ENCODE data around the gene OR5A1.
"Not testable (repeated sequence)": the region's sequence is repeated elsewhere in the genome, so short reads cannot be mapped to it uniquely, and the experiment has no call there.

OR5A1 gene

GRCh38 chr11:59426361-59427067, 9.8 kb upstream of the OR5A1 start, which contains the start of gene OR5A2:
TSS of gene OR5A2 (minus strand) at chr11:59426413. CDS start at chr11:59422953, 3,460 bp downstream.
- H3K9ac ChIP-seq (ENCODE audit: low read depth, low read length), result no peak within 1 kb of the TSS
- peak within 1 kb of the TSS; percentile 2 for H3K4me3 ChIP-seq (ENCODE audit: low read depth, low read length)
- peaks cover 16% of the 10 kb centered on the region for H3K4me1 ChIP-seq (ENCODE audit: control insufficient read depth, insufficient read depth, low read length)
- no peaks in the 10 kb centered on the region for H3K36me3 ChIP-seq (ENCODE audit: control insufficient read depth, insufficient read depth, low read length)
- no peaks in the 10 kb centered on the region for H3K9me3 ChIP-seq (ENCODE audit: control insufficient read depth, insufficient read depth, low read length)
- no peaks in the 10 kb centered on the region for H3K27me3 ChIP-seq (ENCODE audit: control insufficient read depth, insufficient read depth, low read length)

- Histone ChIP-seq H3K4me3 (ENCODE audit: low read depth, low read length) (no peak overlapping the region), H3K36me3 (ENCODE audit: control insufficient read depth, insufficient read depth, low read length) (no peaks in the 10 kb centered on the region), H3K9me3 (ENCODE audit: control insufficient read depth, insufficient read depth, low read length) (no peaks in the 10 kb centered on the region), H3K4me1 (ENCODE audit: control insufficient read depth, insufficient read depth, low read length) (peaks cover 16% of the 10 kb centered on the region), H3K9ac (ENCODE audit: low read depth, low read length) (no peak overlapping the region), H3K27me3 (ENCODE audit: control insufficient read depth, insufficient read depth, low read length) (no peaks in the 10 kb centered on the region)
These were observed 9.2 kb upstream of the OR5A1 start for GRCh38 chr11:59427068-59427382.

- Histone ChIP-seq H3K4me3 (ENCODE audit: low read depth, low read length) (no peak overlapping the region), H3K9me3 (ENCODE audit: control insufficient read depth, insufficient read depth, low read length) (no peaks in the 10 kb centered on the region), H3K9ac (ENCODE audit: low read depth, low read length) (no peak overlapping the region), H3K4me1 (ENCODE audit: control insufficient read depth, insufficient read depth, low read length) (peaks cover 16% of the 10 kb centered on the region), H3K36me3 (ENCODE audit: control insufficient read depth, insufficient read depth, low read length) (no peaks in the 10 kb centered on the region), H3K27me3 (ENCODE audit: control insufficient read depth, insufficient read depth, low read length) (no peaks in the 10 kb centered on the region)
These were observed 6.2 kb upstream of the OR5A1 start for GRCh38 chr11:59429924-59430516.

- H3K36me3 ChIP-seq (ENCODE audit: control insufficient read depth, insufficient read depth, low read length), result no peaks in the 10 kb centered on the region
- H3K4me1 ChIP-seq (ENCODE audit: control insufficient read depth, insufficient read depth, low read length), result peaks cover 3% of the 10 kb centered on the region
- no peak overlapping the region for H3K4me3 ChIP-seq (ENCODE audit: low read depth, low read length)
- H3K27me3 ChIP-seq (ENCODE audit: control insufficient read depth, insufficient read depth, low read length), result no peaks in the 10 kb centered on the region
- no peak overlapping the region for H3K9ac ChIP-seq (ENCODE audit: low read depth, low read length)
- H3K9me3 ChIP-seq (ENCODE audit: control insufficient read depth, insufficient read depth, low read length), result no peaks in the 10 kb centered on the region
These were observed 1.5 kb downstream of the OR5A1 start for GRCh38 chr11:59437770-59438169.

- H3K4me1 ChIP-seq (ENCODE audit: control insufficient read depth, insufficient read depth, low read length); H3K9me3 ChIP-seq (ENCODE audit: control insufficient read depth, insufficient read depth, low read length); H3K27me3 ChIP-seq (ENCODE audit: control insufficient read depth, insufficient read depth, low read length); H3K4me3 ChIP-seq (ENCODE audit: low read depth, low read length); H3K9ac ChIP-seq (ENCODE audit: low read depth, low read length); H3K36me3 ChIP-seq (ENCODE audit: control insufficient read depth, insufficient read depth, low read length): not testable (repeated sequence)
These were observed 9.4 kb downstream of the OR5A1 start for GRCh38 chr11:59445624-59446023.

GRCh38 chr11:59448484-59448883, 12.2 kb downstream of the OR5A1 start:
- no peaks in the 10 kb centered on the region for H3K36me3 ChIP-seq (ENCODE audit: control insufficient read depth, insufficient read depth, low read length)
- no peaks in the 10 kb centered on the region for H3K9me3 ChIP-seq (ENCODE audit: control insufficient read depth, insufficient read depth, low read length)
- H3K27me3 ChIP-seq (ENCODE audit: control insufficient read depth, insufficient read depth, low read length), result no peaks in the 10 kb centered on the region
- no peak overlapping the region for H3K9ac ChIP-seq (ENCODE audit: low read depth, low read length)
- H3K4me1 ChIP-seq (ENCODE audit: control insufficient read depth, insufficient read depth, low read length), result no peaks in the 10 kb centered on the region
- no peak overlapping the region for H3K4me3 ChIP-seq (ENCODE audit: low read depth, low read length)

GRCh38 chr11:59456661-59457060, 20.4 kb downstream of the OR5A1 start, which contains the start of gene OR4D6:
TSS of gene OR4D6 (plus strand) at chr11:59456961. CDS start at chr11:59456961, 0 bp downstream.
- Histone ChIP-seq H3K9ac (ENCODE audit: low read depth, low read length) (no peak within 1 kb of the TSS), H3K27me3 (ENCODE audit: control insufficient read depth, insufficient read depth, low read length) (no peaks in the 10 kb centered on the region), H3K4me3 (ENCODE audit: low read depth, low read length) (no peak within 1 kb of the TSS), H3K36me3 (ENCODE audit: control insufficient read depth, insufficient read depth, low read length) (no peaks in the 10 kb centered on the region), H3K4me1 (ENCODE audit: control insufficient read depth, insufficient read depth, low read length) (no peaks in the 10 kb centered on the region), H3K9me3 (ENCODE audit: control insufficient read depth, insufficient read depth, low read length) (no peaks in the 10 kb centered on the region)

GRCh38 chr11:59459916-59460315, 23.6 kb downstream of the OR5A1 start:
- no peaks in the 10 kb centered on the region for H3K27me3 ChIP-seq (ENCODE audit: control insufficient read depth, insufficient read depth, low read length)
- no peak overlapping the region for H3K4me3 ChIP-seq (ENCODE audit: low read depth, low read length)
- no peaks in the 10 kb centered on the region for H3K36me3 ChIP-seq (ENCODE audit: control insufficient read depth, insufficient read depth, low read length)
- H3K4me1 ChIP-seq (ENCODE audit: control insufficient read depth, insufficient read depth, low read length), result no peaks in the 10 kb centered on the region
- no peak overlapping the region for H3K9ac ChIP-seq (ENCODE audit: low read depth, low read length)
- no peaks in the 10 kb centered on the region for H3K9me3 ChIP-seq (ENCODE audit: control insufficient read depth, insufficient read depth, low read length)

GRCh38 chr11:59463190-59463641, 26.9 kb downstream of the OR5A1 start:
- no peak overlapping the region for H3K4me3 ChIP-seq (ENCODE audit: low read depth, low read length)
- no peaks in the 10 kb centered on the region for H3K9me3 ChIP-seq (ENCODE audit: control insufficient read depth, insufficient read depth, low read length)
- H3K36me3 ChIP-seq (ENCODE audit: control insufficient read depth, insufficient read depth, low read length), result no peaks in the 10 kb centered on the region
- H3K4me1 ChIP-seq (ENCODE audit: control insufficient read depth, insufficient read depth, low read length), result no peaks in the 10 kb centered on the region
- H3K27me3 ChIP-seq (ENCODE audit: control insufficient read depth, insufficient read depth, low read length), result no peaks in the 10 kb centered on the region
- H3K9ac ChIP-seq (ENCODE audit: low read depth, low read length), result no peak overlapping the region

GRCh38 chr11:59473015-59473414, 36.7 kb downstream of the OR5A1 start, which contains the start of gene OR4D10:
TSS of gene OR4D10 (plus strand) at chr11:59473315. CDS start at chr11:59477430, 4,115 bp downstream.
- no peaks in the 10 kb centered on the region for H3K9me3 ChIP-seq (ENCODE audit: control insufficient read depth, insufficient read depth, low read length)
- no peaks in the 10 kb centered on the region for H3K27me3 ChIP-seq (ENCODE audit: control insufficient read depth, insufficient read depth, low read length)
- H3K4me3 ChIP-seq (ENCODE audit: low read depth, low read length), result no peak within 1 kb of the TSS
- no peak within 1 kb of the TSS for H3K9ac ChIP-seq (ENCODE audit: low read depth, low read length)
- H3K36me3 ChIP-seq (ENCODE audit: control insufficient read depth, insufficient read depth, low read length), result no peaks in the 10 kb centered on the region
- no peaks in the 10 kb centered on the region for H3K4me1 ChIP-seq (ENCODE audit: control insufficient read depth, insufficient read depth, low read length)

GRCh38 chr11:59475176-59475575, 38.9 kb downstream of the OR5A1 start:
- no peaks in the 10 kb centered on the region for H3K9me3 ChIP-seq (ENCODE audit: control insufficient read depth, insufficient read depth, low read length)
- H3K36me3 ChIP-seq (ENCODE audit: control insufficient read depth, insufficient read depth, low read length), result no peaks in the 10 kb centered on the region
- no peaks in the 10 kb centered on the region for H3K4me1 ChIP-seq (ENCODE audit: control insufficient read depth, insufficient read depth, low read length)
- H3K27me3 ChIP-seq (ENCODE audit: control insufficient read depth, insufficient read depth, low read length), result no peaks in the 10 kb centered on the region
- H3K9ac ChIP-seq (ENCODE audit: low read depth, low read length), result no peak overlapping the region
- H3K4me3 ChIP-seq (ENCODE audit: low read depth, low read length), result no peak overlapping the region

- Histone ChIP-seq H3K4me1 (ENCODE audit: control insufficient read depth, insufficient read depth, low read length) (no peaks in the 10 kb centered on the region), H3K27me3 (ENCODE audit: control insufficient read depth, insufficient read depth, low read length) (no peaks in the 10 kb centered on the region), H3K9me3 (ENCODE audit: control insufficient read depth, insufficient read depth, low read length) (no peaks in the 10 kb centered on the region), H3K9ac (ENCODE audit: low read depth, low read length) (no peak overlapping the region), H3K4me3 (ENCODE audit: low read depth, low read length) (no peak overlapping the region), H3K36me3 (ENCODE audit: control insufficient read depth, insufficient read depth, low read length) (no peaks in the 10 kb centered on the region)
These were observed 43.6 kb downstream of the OR5A1 start for GRCh38 chr11:59479906-59480305.

All from iPS-15b (cell line).